Endothelial cell of umbilical vein (primary cell): Measurements from ENCODE around the gene MAGEC2. TPM values are rescaled to one million over a fixed set of nuclear protein-coding genes. Genes with fewer than 3 reads are reported as not detected.

ENCODE experiments used
- BruUV-seq: library from RNA; stranded (reverse); fragments of 400-500 nt; replicated peaks from 2 replicates; lab custom pipeline; 2021; lab: Mats Ljungman, UMichigan
- CTCF ChIA-PET: fragments of 300-600, 350-600 bp; sonication (Branson Sonifier 250); formaldehyde crosslinking; loops from one replicate; lab custom pipeline; 2021; ENCODE audit warnings: antibody characterized with exemption, inconsistent platforms; lab: Charles Lee
- POLR2A ChIA-PET: fragments of 300-600, 350-600 bp; sonication (Branson Sonifier 250); formaldehyde crosslinking; loops from one replicate; lab custom pipeline; 2021; ENCODE audit warnings: antibody characterized with exemption, inconsistent platforms; lab: Charles Lee
- DNase-seq: peaks from one replicate; pipeline ENCODE4 v3.0.0-alpha.2; 2011; ENCODE audit warnings: low read depth, low spot score
- FAIRE-seq: peaks from 2 replicates; lab custom pipeline; 2011; peaks lifted over from hg19 to GRCh38; lab: Jason Lieb, UNC
- H2AFZ ChIP-seq: 2 replicates; pipeline ENCODE4 v1.6.0; 2012; ENCODE audit warnings: low read depth, low read length, control low read depth, inconsistent platforms
- H3K27ac ChIP-seq: 2 replicates; pipeline ENCODE4 v1.5.1; 2011; ENCODE audit warnings: low read depth, mild to moderate bottlenecking, control low read depth, low read length, moderate library complexity; ENCODE audit not compliant: insufficient read depth
- H3K27me3 ChIP-seq, 2 experiments: 2 replicates each; pipeline versions ENCODE4 v1.6.0 to v1.6.1; 2011; ENCODE audit warnings: low read length in 2 of 2, mixed read lengths in 1 of 2; ENCODE audit not compliant: control insufficient read depth in 2 of 2, insufficient read depth in 2 of 2
- H3K36me3 ChIP-seq, 2 experiments: 2 replicates in 1 of 2; 3 replicates in 1 of 2; pipeline ENCODE4 v1.5.1; 2011; ENCODE audit warnings: low read length in 2 of 2, mild to moderate bottlenecking in 1 of 2, moderate library complexity in 1 of 2; ENCODE audit not compliant: control insufficient read depth in 2 of 2, insufficient read depth in 2 of 2; ENCODE audit errors: extremely low read depth in 1 of 2
- H3K4me1 ChIP-seq: 3 replicates; pipeline ENCODE4 v1.5.1; 2011; ENCODE audit warnings: mild to moderate bottlenecking, low read length; ENCODE audit not compliant: control insufficient read depth, insufficient read depth; ENCODE audit errors: extremely low read depth
- H3K4me2 ChIP-seq: 2 replicates; pipeline ENCODE4 v1.6.1; 2011; ENCODE audit warnings: low read length, control low read depth, mixed read lengths; ENCODE audit not compliant: insufficient read depth
- H3K4me3 ChIP-seq, 3 experiments: fragments of 200-600 bp in 1 of 3; sonication (generic), shearing (Covaris generic) in 1 of 3; replicated peaks in 1 of 3; 2 replicates each; pipeline ENCODE4 v1.5.1; 2011 to 2016; ENCODE audit warnings: control low read depth in 3 of 3, low read length in 3 of 3, mild to moderate bottlenecking in 2 of 3, inconsistent platforms in 1 of 3, low read depth in 1 of 3, moderate library complexity in 1 of 3; ENCODE audit not compliant: insufficient read depth in 1 of 3
- H3K79me2 ChIP-seq: 2 replicates; pipeline ENCODE4 v1.6.0; 2012; ENCODE audit warnings: low read length, inconsistent platforms; ENCODE audit not compliant: control insufficient read depth, insufficient read depth
- H3K9ac ChIP-seq: replicated peaks from 2 replicates; pipeline ENCODE3; 2011; ENCODE audit warnings: low read length, control low read depth; ENCODE audit not compliant: insufficient read depth; ENCODE audit errors: extremely low read depth
- H3K9me1 ChIP-seq: replicated peaks from 3 replicates; pipeline ENCODE4 v1.6.0; 2011; ENCODE audit warnings: mild to moderate bottlenecking, low read length; ENCODE audit not compliant: control insufficient read depth, insufficient read depth; ENCODE audit errors: extremely low read depth
- H3K9me3 ChIP-seq: replicated peaks from 2 replicates; pipeline ENCODE4 v1.5.1; 2012; ENCODE audit warnings: low read length, inconsistent platforms; ENCODE audit not compliant: control insufficient read depth, insufficient read depth
- H4K20me1 ChIP-seq: replicated peaks from 2 replicates; pipeline ENCODE3; 2011; ENCODE audit warnings: mild to moderate bottlenecking, low read length; ENCODE audit not compliant: control insufficient read depth, insufficient read depth; ENCODE audit errors: extremely low read depth
- EZH2 ChIP-seq: IDR thresholded peaks from 2 replicates; pipeline ENCODE4 v1.6.1; 2012; ENCODE audit warnings: borderline replicate concordance, low read depth, mild to moderate bottlenecking, moderate library complexity, low read length, inconsistent platforms; ENCODE audit not compliant: severe bottlenecking
- FOS ChIP-seq: IDR thresholded peaks from 2 replicates; pipeline ENCODE4 v1.6.1; 2011; ENCODE audit warnings: mild to moderate bottlenecking, low read length, moderate library complexity, borderline replicate concordance; ENCODE audit not compliant: insufficient read depth
- GATA2 ChIP-seq: IDR thresholded peaks from 2 replicates; pipeline ENCODE4 v1.7.0; 2011; ENCODE audit warnings: low read depth, mild to moderate bottlenecking, moderate library complexity, mixed read lengths, low read length; ENCODE audit not compliant: insufficient read length, insufficient read depth
- JUN ChIP-seq: IDR thresholded peaks from 2 replicates; pipeline ENCODE4 v1.6.1; 2011; ENCODE audit warnings: borderline replicate concordance, low read depth; ENCODE audit not compliant: insufficient read length, insufficient read depth
- MAX ChIP-seq: IDR thresholded peaks from 2 replicates; pipeline ENCODE4 v1.6.1; 2011; ENCODE audit not compliant: insufficient read depth, insufficient read length
- MYC ChIP-seq: IDR thresholded peaks from one replicate; pipeline ENCODE4 v1.6.1; 2011; ENCODE audit warnings: mild to moderate bottlenecking, low read depth, low read length
- POLR2A ChIP-seq: IDR thresholded peaks from 2 replicates; pipeline ENCODE4 v1.6.1; 2012; ENCODE audit warnings: low read depth, mild to moderate bottlenecking, control low read depth, low read length
- POLR2AphosphoS5 ChIP-seq: IDR thresholded peaks from 2 replicates; pipeline ENCODE4 v1.6.1; 2012; ENCODE audit warnings: low read depth, mild to moderate bottlenecking, control low read depth, low read length, moderate library complexity; ENCODE audit not compliant: insufficient read depth
- dilution Hi-C: fragments of 300-500 bp; cut with MboI; formaldehyde crosslinking; loops from one replicate; pipeline ENCODE4 v1.15.0; 2019; ENCODE audit warnings: low sequenced_read_pairs; ENCODE audit not compliant: extremely low pct_ligation_motif_present
- intact Hi-C: fragments of 100-400 bp; cut with micrococcal nuclease; formaldehyde crosslinking; loops from one replicate; pipeline ENCODE4 v1.10.0; 2022
- polyA plus RNA-seq, 4 experiments: library from polyadenylated mRNA; depleted of rRNA in 3 of 4; stranded (reverse) in 3 of 4; unstranded in 1 of 4; fragments of >200 nt; gene quantifications; 2 replicates each; pipeline versions ENCODE4 v1.2.1 to v1.2.3, GENCODE V29; 2011 to 2012; ENCODE audit warnings: missing spikeins in 1 of 4
- total RNA-seq: library from RNA; stranded (reverse); gene quantifications from 2 replicates; pipeline ENCODE4 v1.2.3, GENCODE V29; 2021

MAGEC2 gene
- total and polyA plus RNA-seq, 2 donors (not counting 3 experiments of a cell fraction or from before 2014, with no cell fraction given): not detected

- no peak overlapping the region for H3K4me2 ChIP-seq
- no peaks in the 10 kb centered on the region for H3K36me3 ChIP-seq
- H3K79me2 ChIP-seq: no peaks in the 10 kb centered on the region
- H4K20me1 ChIP-seq: no peaks in the 10 kb centered on the region
- no TSS peak for BruUV-seq
- no peaks in the 10 kb centered on the region for H3K9me1 ChIP-seq
- TF ChIP-seq POLR2A (no peak), MAX (no peak), POLR2AphosphoS5 (no peak), JUN (no peak), MYC (no peak), GATA2 (no peak), EZH2 (no peak), FOS (no peak)
- H3K4me1 ChIP-seq: no peaks in the 10 kb centered on the region
- H3K27me3 ChIP-seq: no peaks in the 10 kb centered on the region
- no peak overlapping the region for H3K9ac ChIP-seq
- no peaks in the 10 kb centered on the region for H3K9me3 ChIP-seq
- DNase-seq: no peak
- FAIRE-seq: no peak
- ChIA-PET CTCF (no interaction called here), POLR2A (no interaction called here)
- intact Hi-C loops (no loop called here), dilution Hi-C loops (no loop called here)
- H3K27ac ChIP-seq: no peak overlapping the region
- H3K4me3 ChIP-seq: no peak overlapping the region
- no peak overlapping the region for H2AFZ ChIP-seq
Measured at GRCh38 chrX:142201113-142201512, 4.0 kb downstream of the MAGEC2 start.

- Histone ChIP-seq H4K20me1 (no peaks in the 10 kb centered on the region), H3K9me1 (no peaks in the 10 kb centered on the region), H3K36me3 (no peaks in the 10 kb centered on the region), H3K9me3 (no peaks in the 10 kb centered on the region), H3K27me3 (no peaks in the 10 kb centered on the region), H3K4me1 (no peaks in the 10 kb centered on the region), H2AFZ (no peak overlapping the region), H3K9ac (no peak overlapping the region), H3K79me2 (no peaks in the 10 kb centered on the region), H3K27ac (no peak overlapping the region), H3K4me2 (no peak overlapping the region), H3K4me3 (no peak overlapping the region)
- dilution Hi-C loops (no loop called here), intact Hi-C loops (no loop called here)
- DNase-seq (no peak), FAIRE-seq (no peak)
- POLR2A ChIA-PET: no interaction called here
- no TSS peak for BruUV-seq
- no peak for TF ChIP-seq GATA2
- CTCF ChIA-PET: no interaction called here
Measured at GRCh38 chrX:142186103-142186502, 19.0 kb downstream of the MAGEC2 start.
